Astrocyte (in vitro differentiated cells and primary cell): Measurements from ENCODE around the gene TMEM98.

Source experiments
- EZH2 ChIP-seq: IDR thresholded peaks from 2 replicates; pipeline ENCODE4 v1.6.1; 2012; ENCODE audit warnings: mild to moderate bottlenecking, low read length, inconsistent platforms; ENCODE audit not compliant: insufficient read depth
- TF ChIP-seq, protein P1 (sequence below): IDR thresholded peaks from 2 replicates; pipeline ENCODE4 v1.5.1; 2011; ENCODE audit warnings: low read depth, mild to moderate bottlenecking, inconsistent platforms, low read length, moderate library complexity; ENCODE audit not compliant: insufficient read depth

DNA sequence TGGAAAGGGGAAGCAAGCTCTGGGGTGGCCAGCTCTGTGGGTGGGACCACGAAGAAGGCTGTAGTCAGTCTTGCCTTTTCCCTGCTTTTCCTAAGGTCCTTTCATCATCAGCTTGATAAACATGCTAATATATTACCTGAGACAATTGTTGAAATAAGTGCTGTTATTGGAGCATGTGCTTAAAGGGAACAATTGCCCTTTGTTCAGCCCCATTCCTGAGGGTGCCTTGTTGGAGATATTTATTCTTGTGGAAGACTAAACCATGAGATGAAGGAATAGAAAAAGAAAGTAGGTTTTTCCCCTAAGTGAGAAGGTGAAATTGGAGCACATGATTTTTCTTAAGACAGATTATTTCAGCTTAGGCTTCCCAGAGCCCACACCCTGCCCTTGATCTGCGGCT lies 7.8 kb downstream of the TMEM98 start:
- no peak for TF ChIP-seq EZH2
- TF ChIP-seq, protein P1, sequence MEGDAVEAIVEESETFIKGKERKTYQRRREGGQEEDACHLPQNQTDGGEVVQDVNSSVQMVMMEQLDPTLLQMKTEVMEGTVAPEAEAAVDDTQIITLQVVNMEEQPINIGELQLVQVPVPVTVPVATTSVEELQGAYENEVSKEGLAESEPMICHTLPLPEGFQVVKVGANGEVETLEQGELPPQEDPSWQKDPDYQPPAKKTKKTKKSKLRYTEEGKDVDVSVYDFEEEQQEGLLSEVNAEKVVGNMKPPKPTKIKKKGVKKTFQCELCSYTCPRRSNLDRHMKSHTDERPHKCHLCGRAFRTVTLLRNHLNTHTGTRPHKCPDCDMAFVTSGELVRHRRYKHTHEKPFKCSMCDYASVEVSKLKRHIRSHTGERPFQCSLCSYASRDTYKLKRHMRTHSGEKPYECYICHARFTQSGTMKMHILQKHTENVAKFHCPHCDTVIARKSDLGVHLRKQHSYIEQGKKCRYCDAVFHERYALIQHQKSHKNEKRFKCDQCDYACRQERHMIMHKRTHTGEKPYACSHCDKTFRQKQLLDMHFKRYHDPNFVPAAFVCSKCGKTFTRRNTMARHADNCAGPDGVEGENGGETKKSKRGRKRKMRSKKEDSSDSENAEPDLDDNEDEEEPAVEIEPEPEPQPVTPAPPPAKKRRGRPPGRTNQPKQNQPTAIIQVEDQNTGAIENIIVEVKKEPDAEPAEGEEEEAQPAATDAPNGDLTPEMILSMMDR: no peak
